ENCODE results near the gene NDUFAF7. TPM values are rescaled to one million over a fixed set of nuclear protein-coding genes. Genes with fewer than 3 reads are reported as not detected.

NDUFAF7 gene
- total and polyA plus RNA-seq, 2 of the 13 experiments (the other 11 are each of a cell fraction or from before 2014, with no cell fraction given): 27.0 to 40.8 TPM

DNA sequence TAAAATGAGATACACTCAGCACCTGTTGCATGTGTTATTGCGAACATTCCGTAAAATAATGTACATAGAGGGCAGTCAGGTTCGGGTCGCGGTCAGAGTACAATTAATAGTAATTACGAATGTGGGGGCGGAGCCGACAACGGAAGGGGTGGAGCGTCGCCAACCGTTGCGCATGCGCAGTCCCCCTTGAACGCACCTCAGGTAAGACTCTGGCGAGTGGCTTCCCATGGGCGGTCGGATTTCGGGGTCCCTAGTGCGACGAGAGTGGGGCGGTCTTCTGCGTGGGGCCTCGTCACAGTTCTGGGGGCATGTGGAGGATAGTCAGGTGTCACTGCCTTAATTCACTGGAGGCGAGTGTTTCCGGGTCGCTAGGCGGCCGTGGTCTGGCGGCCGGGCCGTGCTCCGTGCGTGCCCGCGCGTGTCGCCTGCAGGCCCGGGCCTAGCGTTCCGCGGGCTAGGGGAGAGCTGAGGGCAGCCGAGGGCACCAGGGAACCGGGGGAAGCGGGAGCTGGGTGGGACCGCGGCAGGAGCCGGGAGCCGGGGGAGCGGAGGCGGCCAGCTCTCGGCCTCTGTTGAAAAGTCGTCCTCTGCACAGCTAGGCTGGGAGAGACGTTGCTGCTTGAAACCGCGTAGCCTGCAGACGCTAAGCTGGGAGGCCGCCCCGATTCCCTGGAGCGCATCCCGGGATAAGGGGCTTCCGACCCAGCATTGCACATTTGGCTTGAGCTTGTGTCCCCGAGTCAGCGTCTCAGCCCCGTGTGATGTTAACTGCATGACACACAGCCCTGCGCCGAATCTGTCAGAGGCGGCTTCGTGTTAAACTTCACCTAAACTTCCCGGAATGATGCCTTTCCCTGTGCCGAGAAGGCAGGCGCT lies 34.9 kb upstream of the NDUFAF7 start, which contains the start of gene CEBPZOS (continued):
- TF ChIP-seq, protein P1, sequence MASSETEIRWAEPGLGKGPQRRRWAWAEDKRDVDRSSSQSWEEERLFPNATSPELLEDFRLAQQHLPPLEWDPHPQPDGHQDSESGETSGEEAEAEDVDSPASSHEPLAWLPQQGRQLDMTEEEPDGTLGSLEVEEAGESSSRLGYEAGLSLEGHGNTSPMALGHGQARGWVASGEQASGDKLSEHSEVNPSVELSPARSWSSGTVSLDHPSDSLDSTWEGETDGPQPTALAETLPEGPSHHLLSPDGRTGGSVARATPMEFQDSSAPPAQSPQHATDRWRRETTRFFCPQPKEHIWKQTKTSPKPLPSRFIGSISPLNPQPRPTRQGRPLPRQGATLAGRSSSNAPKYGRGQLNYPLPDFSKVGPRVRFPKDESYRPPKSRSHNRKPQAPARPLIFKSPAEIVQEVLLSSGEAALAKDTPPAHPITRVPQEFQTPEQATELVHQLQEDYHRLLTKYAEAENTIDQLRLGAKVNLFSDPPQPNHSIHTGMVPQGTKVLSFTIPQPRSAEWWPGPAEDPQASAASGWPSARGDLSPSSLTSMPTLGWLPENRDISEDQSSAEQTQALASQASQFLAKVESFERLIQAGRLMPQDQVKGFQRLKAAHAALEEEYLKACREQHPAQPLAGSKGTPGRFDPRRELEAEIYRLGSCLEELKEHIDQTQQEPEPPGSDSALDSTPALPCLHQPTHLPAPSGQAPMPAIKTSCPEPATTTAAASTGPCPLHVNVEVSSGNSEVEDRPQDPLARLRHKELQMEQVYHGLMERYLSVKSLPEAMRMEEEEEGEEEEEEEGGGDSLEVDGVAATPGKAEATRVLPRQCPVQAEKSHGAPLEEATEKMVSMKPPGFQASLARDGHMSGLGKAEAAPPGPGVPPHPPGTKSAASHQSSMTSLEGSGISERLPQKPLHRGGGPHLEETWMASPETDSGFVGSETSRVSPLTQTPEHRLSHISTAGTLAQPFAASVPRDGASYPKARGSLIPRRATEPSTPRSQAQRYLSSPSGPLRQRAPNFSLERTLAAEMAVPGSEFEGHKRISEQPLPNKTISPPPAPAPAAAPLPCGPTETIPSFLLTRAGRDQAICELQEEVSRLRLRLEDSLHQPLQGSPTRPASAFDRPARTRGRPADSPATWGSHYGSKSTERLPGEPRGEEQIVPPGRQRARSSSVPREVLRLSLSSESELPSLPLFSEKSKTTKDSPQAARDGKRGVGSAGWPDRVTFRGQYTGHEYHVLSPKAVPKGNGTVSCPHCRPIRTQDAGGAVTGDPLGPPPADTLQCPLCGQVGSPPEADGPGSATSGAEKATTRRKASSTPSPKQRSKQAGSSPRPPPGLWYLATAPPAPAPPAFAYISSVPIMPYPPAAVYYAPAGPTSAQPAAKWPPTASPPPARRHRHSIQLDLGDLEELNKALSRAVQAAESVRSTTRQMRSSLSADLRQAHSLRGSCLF (CRISPR knock-in tag; IDR thresholded peaks at IDR 0.05; ENCODE audit: borderline replicate concordance): peak; percentile 73; the same call in 1 of the 2 replicates
- TF ChIP-seq NFE2L2 (IDR thresholded peaks at IDR 0.05; ENCODE audit: low read length) (no peak), TCF7L2 (IDR thresholded peaks at IDR 0.05; ENCODE audit: low read depth, low read length) (no peak)

GRCh38 chr2:37198681-37199065 lies 32.8 kb upstream of the NDUFAF7 start:
- CTCF ChIA-PET (ENCODE audit: low intra/inter-chr PET ratio, low total read pairs): no interaction called here
- in situ Hi-C loops (cut with HindIII; ENCODE audit: extremely low pct_ligation_motif_present, low pct_unique_long_range_greater_than_20kb) (no loop called here), intact Hi-C loops (cut with micrococcal nuclease; ENCODE audit: unreplicated experiment) (no loop called here)
- ATAC-seq (no peak), FAIRE-seq (no peak), DNase-seq (ENCODE audit: low spot score) (no peak)
- H3K9me3 ChIP-seq (ENCODE audit: low read length): peaks cover 3% of the 10 kb centered on the region; the same call in 1 of the 2 replicates
- H3K27me3 ChIP-seq (ENCODE audit: control insufficient read depth in 1 of 2, insufficient read depth in 2 of 2, low read length in 2 of 2): no peaks in the 10 kb centered on the region; a peak in 1 of 5 replicates
- no peak overlapping the region for H3K4me3 ChIP-seq (replicated peaks in 1 of 3; ENCODE audit: insufficient read depth in 1 of 3, low read depth in 2 of 3, low read length in 3 of 3)
- POLR2A ChIA-PET: no interaction called here
- BruUV-seq (replicated peaks): no TSS peak
- H4K20me1 ChIP-seq (ENCODE audit: insufficient read depth, low read length): no peaks in the 10 kb centered on the region; the same call in 1 of the 2 replicates
- H2AFZ ChIP-seq (ENCODE audit: low read length): no peak overlapping the region
- H3K36me3 ChIP-seq (replicated peaks in 1 of 2; ENCODE audit: control insufficient read depth in 1 of 2, insufficient read depth in 2 of 2, low read length in 2 of 2): peaks cover 6 to 32% of the 10 kb centered on the region in 2 experiments; a peak in 4 of 5 replicates
- H3K4me2 ChIP-seq (ENCODE audit: low read depth, low read length): no peak overlapping the region
- peaks cover 46% of the 10 kb centered on the region for H3K79me2 ChIP-seq (ENCODE audit: insufficient read depth, low read length)
- no peak overlapping the region for H3K27ac ChIP-seq (ENCODE audit: extremely low read length, insufficient read depth, low read length)
- peaks cover 34% of the 10 kb centered on the region for H3K4me1 ChIP-seq (ENCODE audit: insufficient read depth, low read length)
- 98% methylated on average over 8 of the region's 8 CpGs for WGBS (ENCODE audit: low lambda C conversion rate)
- H3K9ac ChIP-seq (ENCODE audit: insufficient read depth, low read depth, low read length): no peak overlapping the region
- TF ChIP-seq ZNF879 (CRISPR knock-in tag; IDR thresholded peaks at IDR 0.05) (no peak), JARID2 (CRISPR knock-in tag; IDR thresholded peaks at IDR 0.05; ENCODE audit: insufficient replicate concordance) (no peak), ZNF7 (CRISPR knock-in tag; IDR thresholded peaks at IDR 0.05) (no peak), SNAPC2 (CRISPR knock-in tag; IDR thresholded peaks at IDR 0.05) (no peak), ZNF605 (CRISPR knock-in tag; IDR thresholded peaks at IDR 0.05) (no peak), TFE3 (CRISPR knock-in tag; IDR thresholded peaks at IDR 0.05) (no peak), ATRX (CRISPR knock-in tag; IDR thresholded peaks at IDR 0.05; ENCODE audit: borderline replicate concordance) (no peak), ATF6 (CRISPR knock-in tag; conservative IDR thresholded peaks at IDR 0.05) (no peak)
- TF ChIP-seq, protein P2, sequence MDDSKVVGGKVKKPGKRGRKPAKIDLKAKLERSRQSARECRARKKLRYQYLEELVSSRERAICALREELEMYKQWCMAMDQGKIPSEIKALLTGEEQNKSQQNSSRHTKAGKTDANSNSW (CRISPR knock-in tag; IDR thresholded peaks at IDR 0.05; ENCODE audit: borderline replicate concordance): no peak
